Calu3 (cell line): Measurements from ENCODE around the gene COL4A2. TPM values are rescaled to one million over a fixed set of nuclear protein-coding genes. Genes with fewer than 3 reads are reported as not detected.

Experiments used
- BruUV-seq: library from RNA; stranded (reverse); fragments of 400-500 nt; replicated peaks from 2 replicates; lab custom pipeline; 2021; lab: Mats Ljungman, UMichigan
- CTCF ChIA-PET: fragments of 300-600 bp; sonication (Branson Sonifier 250); formaldehyde crosslinking; loops from one replicate; lab custom pipeline; 2022; ENCODE audit warnings: antibody characterized with exemption; lab: Charles Lee
- DNase-seq: peaks from one replicate; pipeline ENCODE4 v3.0.0; 2022
- H3K27ac Mint-ChIP-seq: one replicate; pipeline ENCODE4 v1.8.0; 2022; ENCODE audit warnings: mixed read lengths; ENCODE audit not compliant: unreplicated experiment
- H3K27me3 Mint-ChIP-seq: one replicate; pipeline ENCODE4 v1.8.0; 2022; ENCODE audit warnings: mixed read lengths; ENCODE audit not compliant: unreplicated experiment
- H3K36me3 Mint-ChIP-seq: one replicate; pipeline ENCODE4 v1.8.0; 2022; ENCODE audit warnings: mild to moderate bottlenecking, moderate library complexity, mixed read lengths; ENCODE audit not compliant: insufficient read depth, unreplicated experiment
- H3K4me1 Mint-ChIP-seq: one replicate; pipeline ENCODE4 v1.8.0; 2022; ENCODE audit warnings: mild to moderate bottlenecking, low read depth, mixed read lengths; ENCODE audit not compliant: unreplicated experiment
- H3K4me3 Mint-ChIP-seq: one replicate; pipeline ENCODE4 v1.8.0; 2022; ENCODE audit warnings: mild to moderate bottlenecking, low read depth, moderate library complexity, mixed read lengths; ENCODE audit not compliant: unreplicated experiment
- H3K9me3 Mint-ChIP-seq: one replicate; pipeline ENCODE4 v1.8.0; 2022; ENCODE audit warnings: low read depth, mixed read lengths; ENCODE audit not compliant: unreplicated experiment
- CTCF ChIP-seq: fragments of 200-600 bp; IDR thresholded peaks from one replicate; pipeline ENCODE4 v1.8.0; 2022; ENCODE audit warnings: antibody characterized with exemption; ENCODE audit not compliant: unreplicated experiment
- intact Hi-C: fragments of 100-400 bp; cut with micrococcal nuclease; formaldehyde crosslinking; loops from one replicate; pipeline ENCODE4 v1.10.0; 2022; ENCODE audit not compliant: unreplicated experiment
- total RNA-seq: library from RNA; stranded (reverse); gene quantifications from 2 replicates; pipeline ENCODE4 v1.2.3, GENCODE V29; 2022

The COL4A2 gene
- total RNA-seq, 1 experiment from 2014 or later = 0.42 TPM

- no peaks in the 10 kb centered on the region for H3K4me1 Mint-ChIP-seq
- intact Hi-C loops = no loop called here
- CTCF ChIA-PET = no interaction called here
Measured at GRCh38 chr13:110305001-110305400, 2.1 kb upstream of the COL4A2 start.

GRCh38 chr13:110305544-110305943 lies 1.5 kb upstream of the COL4A2 start:
- Mint-ChIP-seq H3K36me3 (no peaks in the 10 kb centered on the region), H3K4me1 (no peaks in the 10 kb centered on the region), H3K9me3 (peaks cover 4% of the 10 kb centered on the region), H3K4me3 (no peak overlapping the region), H3K27me3 (no peaks in the 10 kb centered on the region), H3K27ac (no peak overlapping the region)
- no TSS peak for BruUV-seq
- DNase-seq = no peak
- intact Hi-C loops = no loop called here
- TF ChIP-seq CTCF = no peak
- CTCF ChIA-PET = no interaction called here

More at GRCh38 chr13:110305001-110305400, 2.1 kb upstream of the COL4A2 start:
- H3K27me3 Mint-ChIP-seq = no peaks in the 10 kb centered on the region
- no peak for TF ChIP-seq CTCF
- no peak overlapping the region for H3K4me3 Mint-ChIP-seq
- no peaks in the 10 kb centered on the region for H3K36me3 Mint-ChIP-seq
- no TSS peak for BruUV-seq
- DNase-seq = no peak
- no peak overlapping the region for H3K27ac Mint-ChIP-seq
- peaks cover 4% of the 10 kb centered on the region for H3K9me3 Mint-ChIP-seq

- CTCF ChIA-PET = no interaction called here
Measured at GRCh38 chr13:110305949-110306339, 1.1 kb upstream of the COL4A2 start.

DNA sequence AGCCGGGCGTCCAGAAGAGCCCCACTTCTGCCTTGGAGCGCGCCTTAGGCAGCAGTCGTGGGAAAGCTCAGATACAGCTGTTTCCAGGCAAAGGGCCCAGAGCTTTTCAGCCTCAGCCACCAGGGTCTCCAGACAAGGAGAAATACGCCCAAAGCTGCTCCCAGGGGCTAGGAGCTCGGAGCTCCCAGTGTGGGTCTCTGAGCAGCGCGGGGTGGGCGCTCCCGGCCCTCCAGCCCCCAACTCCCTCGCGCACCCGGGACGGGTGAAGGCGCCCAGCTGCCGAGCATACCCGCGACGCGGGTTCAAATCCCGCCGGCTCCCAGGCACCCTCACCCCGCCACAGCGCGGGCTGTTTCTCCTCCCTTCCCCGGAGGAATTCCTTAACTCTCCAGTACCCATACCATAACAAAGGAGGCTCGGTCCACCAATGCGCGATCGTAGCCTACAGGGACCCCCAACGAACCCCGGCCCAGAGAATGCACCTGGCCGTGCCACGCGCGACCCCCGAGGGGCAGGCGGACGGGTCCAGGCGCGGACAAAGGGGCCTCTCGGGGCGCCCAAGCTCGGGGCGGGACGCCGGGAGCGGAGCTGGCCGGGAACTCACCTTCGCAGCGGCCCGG lies 634 bp upstream of the COL4A2 start:
- no TSS peak for BruUV-seq
- TF ChIP-seq CTCF = no peak
- H3K9me3 Mint-ChIP-seq = peaks cover 4% of the 10 kb centered on the region
- H3K4me3 Mint-ChIP-seq = no peak overlapping the region
- H3K27me3 Mint-ChIP-seq = no peaks in the 10 kb centered on the region
- H3K4me1 Mint-ChIP-seq = no peaks in the 10 kb centered on the region
- H3K36me3 Mint-ChIP-seq = no peaks in the 10 kb centered on the region
- DNase-seq = no peak
- CTCF ChIA-PET = no interaction called here
- intact Hi-C loops = no loop called here
- no peak overlapping the region for H3K27ac Mint-ChIP-seq

More at GRCh38 chr13:110305949-110306339, 1.1 kb upstream of the COL4A2 start:
- no peaks in the 10 kb centered on the region for H3K4me1 Mint-ChIP-seq
- BruUV-seq = no TSS peak
- no peaks in the 10 kb centered on the region for H3K36me3 Mint-ChIP-seq
- H3K4me3 Mint-ChIP-seq = no peak overlapping the region
- peaks cover 4% of the 10 kb centered on the region for H3K9me3 Mint-ChIP-seq
- H3K27ac Mint-ChIP-seq = no peak overlapping the region
- H3K27me3 Mint-ChIP-seq = no peaks in the 10 kb centered on the region
- no peak for DNase-seq
- intact Hi-C loops = no loop called here
- no peak for TF ChIP-seq CTCF
